Sigmoid colon (tissue), 3 donors: ENCODE measurements around the gene P3H2.

Experiments
- CTCF ChIP-seq, 4 experiments: fragments of 450-650 bp in 3 of 4; fragments of 200-600 bp in 1 of 4; IDR thresholded peaks; one replicate each; pipeline ENCODE4 v1.5.1; 2016 to 2019; ENCODE audit warnings: antibody characterized with exemption in 4 of 4, mild to moderate bottlenecking in 3 of 4, moderate library complexity in 2 of 4
- POLR2A ChIP-seq, 2 donors: fragments of 450-650 bp; IDR thresholded peaks; one replicate each; pipeline ENCODE4 v1.6.1; 2016; ENCODE audit warnings: antibody characterized with exemption in 2 of 2, mild to moderate bottlenecking in 2 of 2, moderate library complexity in 2 of 2

DNA sequence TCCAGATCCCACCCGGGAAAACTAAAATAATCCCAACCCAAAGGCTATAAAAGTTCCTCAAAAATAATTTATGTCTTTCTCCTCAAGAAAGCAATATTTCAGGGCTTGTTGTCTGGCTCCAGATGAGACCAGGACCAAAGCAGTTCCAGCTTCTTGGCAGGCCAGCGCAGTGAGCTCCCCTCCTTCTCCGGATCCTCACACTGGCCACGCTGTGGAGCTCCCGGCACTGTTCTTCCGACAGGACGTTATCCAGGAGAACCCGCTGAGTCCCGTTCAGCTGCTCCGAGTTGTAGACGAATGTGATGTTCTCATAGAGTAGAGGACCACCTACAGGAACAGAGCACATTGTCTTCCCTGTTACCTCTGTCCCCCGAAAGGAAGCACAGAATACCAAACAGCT lies 146.3 kb downstream of the P3H2 start:
- TF ChIP-seq POLR2A (IDR thresholded peaks at IDR 0.05): no peak
- no peak for TF ChIP-seq CTCF (IDR thresholded peaks at IDR 0.05)
